SK-N-SH (cell line): ENCODE results near the gene SLC17A9. TPM values are rescaled to one million over a fixed set of nuclear protein-coding genes. Genes with fewer than 3 reads are reported as not detected.

ENCODE experiments used
- CTCF ChIA-PET: fragments of 300-600, 350-600 bp; formaldehyde crosslinking; extraction: SDS; loops from one replicate; lab custom pipeline; 2021; lab: Yijun Ruan, JAX
- POLR2A ChIA-PET: fragments of 350-600 bp; sonication (Branson Sonifier 250); formaldehyde crosslinking; extraction: SDS; loops from one replicate; lab custom pipeline; 2020; ENCODE audit warnings: antibody characterized with exemption, inconsistent platforms; lab: Yijun Ruan, JAX
- DNase-seq: peaks from one replicate; pipeline ENCODE4 v3.0.0; 2012
- H2AFZ ChIP-seq: fragments of 200-600 bp; sonication (generic); 2 replicates; pipeline ENCODE4 v1.8.1; 2016; ENCODE audit warnings: antibody characterized with exemption, mild to moderate bottlenecking, low read depth
- H3F3A ChIP-seq: fragments of 200-600 bp; sonication (generic); replicated peaks from 2 replicates; pipeline ENCODE3; 2016; ENCODE audit warnings: antibody characterized with exemption, mild to moderate bottlenecking; ENCODE audit not compliant: insufficient read depth
- H3K27ac ChIP-seq, 2 experiments: fragments of 200-500 bp in 1 of 2; fragments of 200-600 bp in 1 of 2; sonication (Bioruptor generic) in 1 of 2; sonication (generic), shearing (Covaris generic) in 1 of 2; 2 replicates each; pipeline versions ENCODE4 v1.5.1 to v1.6.1; 2014 to 2016; ENCODE audit warnings: low read depth in 2 of 2, inconsistent platforms in 1 of 2, low read length in 1 of 2, mild to moderate bottlenecking in 1 of 2, mixed read lengths in 1 of 2
- H3K27me3 ChIP-seq: fragments of 200-600 bp; sonication (generic), shearing (Covaris generic); 2 replicates; pipeline ENCODE4 v1.6.1; 2016; ENCODE audit warnings: mixed run types; ENCODE audit not compliant: insufficient read depth
- H3K36me3 ChIP-seq, 2 experiments: fragments of 200-500 bp in 1 of 2; fragments of 200-600 bp in 1 of 2; sonication (Bioruptor generic) in 1 of 2; sonication (generic) in 1 of 2; replicated peaks in 1 of 2; 2 replicates each; pipeline versions ENCODE3 to v1.5.1; 2014 to 2016; ENCODE audit warnings: low read length in 1 of 2, mild to moderate bottlenecking in 1 of 2; ENCODE audit not compliant: insufficient read depth in 2 of 2, control insufficient read depth in 1 of 2
- H3K4me1 ChIP-seq, 2 experiments: fragments of 200-500 bp in 1 of 2; fragments of 200-600 bp in 1 of 2; sonication (Bioruptor generic) in 1 of 2; sonication (generic), shearing (Covaris generic) in 1 of 2; 2 replicates each; pipeline versions ENCODE4 v1.5.1 to v1.6.1; 2014 to 2016; ENCODE audit warnings: low read depth in 1 of 2, low read length in 1 of 2, mixed run types in 1 of 2; ENCODE audit not compliant: insufficient read depth in 2 of 2, control insufficient read depth in 1 of 2
- H3K4me2 ChIP-seq: fragments of 200-600 bp; sonication (generic), shearing (Covaris generic); 2 replicates; pipeline ENCODE4 v1.6.1; 2017; ENCODE audit warnings: mixed run types
- H3K4me3 ChIP-seq, 2 experiments: fragments of 200-500 bp in 1 of 2; fragments of 200-600 bp in 1 of 2; sonication (Bioruptor generic) in 1 of 2; sonication (generic), shearing (Covaris generic) in 1 of 2; 2 replicates each; pipeline versions ENCODE4 v1.5.1 to v1.8.1; 2014 to 2016; ENCODE audit warnings: low read depth in 2 of 2, inconsistent platforms in 1 of 2, low read length in 1 of 2, mild to moderate bottlenecking in 1 of 2, mixed read lengths in 1 of 2, moderate library complexity in 1 of 2
- H3K79me2 ChIP-seq: fragments of 200-600 bp; sonication (generic); 2 replicates; pipeline ENCODE4 v1.8.1; 2017; ENCODE audit warnings: mild to moderate bottlenecking; ENCODE audit not compliant: insufficient read depth
- H3K9ac ChIP-seq: fragments of 200-600 bp; sonication (generic); 2 replicates; pipeline ENCODE4 v1.6.1; 2017; ENCODE audit warnings: mixed run types
- H3K9me2 ChIP-seq: fragments of 200-600 bp; sonication (generic); 2 replicates; pipeline ENCODE4 v1.6.1; 2017; ENCODE audit warnings: mixed run types
- H3K9me3 ChIP-seq: fragments of 200-600 bp; sonication (generic); 2 replicates; pipeline ENCODE4 v1.6.1; 2017; ENCODE audit warnings: mixed run types, mild to moderate bottlenecking, moderate library complexity
- H4K20me1 ChIP-seq: fragments of 200-600 bp; sonication (generic); 2 replicates; pipeline ENCODE4 v1.6.1; 2017; ENCODE audit warnings: mild to moderate bottlenecking, mixed run types; ENCODE audit not compliant: insufficient read depth
- CHD2 ChIP-seq: fragments of 150-350 bp; IDR thresholded peaks from 2 replicates; pipeline ENCODE4 v1.6.1; 2018; ENCODE audit warnings: low read length; ENCODE audit not compliant: partially characterized antibody
- CTCF ChIP-seq: fragments of 200-600 bp; sonication (generic); IDR thresholded peaks from 2 replicates; pipeline ENCODE4 v1.6.1; 2017; ENCODE audit warnings: antibody characterized with exemption, mild to moderate bottlenecking, moderate library complexity
- ELF1 ChIP-seq: IDR thresholded peaks from 2 replicates; pipeline ENCODE4 v1.4.0; 2012
- EP300 ChIP-seq, 2 experiments: IDR thresholded peaks; 2 replicates each; pipeline versions ENCODE4 v1.4.0 to v1.6.1; 2012; ENCODE audit warnings: borderline replicate concordance in 1 of 2, low read depth in 1 of 2, low read length in 1 of 2
- EZH2phosphoT487 ChIP-seq: fragments of 200-600 bp; sonication (generic); IDR thresholded peaks from 2 replicates; pipeline ENCODE4 v1.6.1; 2017; ENCODE audit warnings: low read depth, mixed run types, mild to moderate bottlenecking, antibody characterized with exemption, moderate library complexity, borderline replicate concordance
- FOSL2 ChIP-seq: IDR thresholded peaks from 2 replicates; pipeline ENCODE4 v1.4.0; 2012; ENCODE audit warnings: low read depth, mild to moderate bottlenecking, moderate library complexity, borderline replicate concordance
- GABPA ChIP-seq: IDR thresholded peaks from 2 replicates; pipeline ENCODE4 v1.4.0; 2012; ENCODE audit warnings: low read depth, mild to moderate bottlenecking
- JUND ChIP-seq: IDR thresholded peaks from 2 replicates; pipeline ENCODE4 v1.4.0; 2012
- MXI1 ChIP-seq: IDR thresholded peaks from 2 replicates; pipeline ENCODE4 v1.6.1; 2012; ENCODE audit warnings: mild to moderate bottlenecking, low read depth, low read length, improper control_type of control experiment
- NFIC ChIP-seq: IDR thresholded peaks from 2 replicates; pipeline ENCODE4 v1.4.0; 2012; ENCODE audit warnings: borderline replicate concordance
- RAD21 ChIP-seq: IDR thresholded peaks from 2 replicates; pipeline ENCODE4 v1.6.1; 2012; ENCODE audit warnings: mild to moderate bottlenecking, low read length
- REST ChIP-seq: IDR thresholded peaks from 2 replicates; pipeline ENCODE4 v1.6.1; 2012; ENCODE audit warnings: mild to moderate bottlenecking, low read depth, low read length, moderate library complexity
- RFX5 ChIP-seq: IDR thresholded peaks from 2 replicates; pipeline ENCODE4 v1.6.1; 2012; ENCODE audit warnings: mild to moderate bottlenecking, improper control_type of control experiment, low read length
- TAF1 ChIP-seq: IDR thresholded peaks from 2 replicates; pipeline ENCODE4 v1.6.1; 2012; ENCODE audit warnings: low read depth, mild to moderate bottlenecking, low read length, moderate library complexity, borderline replicate concordance
- TEAD4 ChIP-seq: IDR thresholded peaks from 2 replicates; pipeline ENCODE4 v1.4.0; 2012; ENCODE audit warnings: mild to moderate bottlenecking, borderline replicate concordance; ENCODE audit not compliant: insufficient read depth
- YY1 ChIP-seq: IDR thresholded peaks from 2 replicates; pipeline ENCODE4 v1.4.0; 2012; ENCODE audit warnings: low read depth, mild to moderate bottlenecking
- ZBTB33 ChIP-seq: IDR thresholded peaks from 2 replicates; pipeline ENCODE4 v1.4.0; 2012; ENCODE audit warnings: low read depth, borderline replicate concordance
- WGBS: methylation state at CpG from one replicate; pipeline ENCODE4 v1.1.6; 2017; ENCODE audit warnings: low lambda C conversion rate; 5-methylcytosine and 5-hydroxymethylcytosine counted together
- polyA plus RNA-seq, 3 experiments: library from polyadenylated mRNA; depleted of rRNA; stranded (reverse); fragments of >200 nt; gene quantifications; 2 replicates each; pipeline ENCODE4 v1.2.3, GENCODE V29; 2012

The SLC17A9 gene
- polyA plus RNA-seq, 1 of the 3 experiments (the other 2 are of a cell fraction): not detected

- Histone ChIP-seq H3K9me3 (no peaks in the 10 kb centered on the region), H3K4me2 (no peak overlapping the region), H3F3A (no peaks in the 10 kb centered on the region), H3K36me3 (peaks cover 0 to 10% of the 10 kb centered on the region in 2 experiments), H2AFZ (no peak overlapping the region), H3K79me2 (no peaks in the 10 kb centered on the region), H3K27me3 (no peaks in the 10 kb centered on the region), H3K27ac (no peak overlapping the region), H4K20me1 (no peaks in the 10 kb centered on the region), H3K4me3 (no peak overlapping the region), H3K9ac (no peak overlapping the region), H3K9me2 (no peaks in the 10 kb centered on the region), H3K4me1 (no peaks in the 10 kb centered on the region; a peak in 1 of 4 replicates)
- ChIA-PET POLR2A (no interaction called here), CTCF (interaction anchor here (0.8 to 2.1 kb wide), 4 partner anchors 9 to 55 kb away, joined by 3 to 9 read pairs (median 4); no protein-coding TSS in a partner anchor)
- no peak for DNase-seq
- WGBS: 72% methylated on average over 28 of the region's 32 CpGs
- no peak for TF ChIP-seq EP300 (IDR thresholded peaks at IDR 0.05; ENCODE audit: borderline replicate concordance in 1 of 2, low read depth in 1 of 2, low read length in 1 of 2)
- TF ChIP-seq CHD2: no peak
- TF ChIP-seq EZH2phosphoT487: no peak
- no peak for TF ChIP-seq CTCF
- no peak for TF ChIP-seq RFX5
- TF ChIP-seq GABPA: no peak
- TF ChIP-seq JUND: no peak
- TF ChIP-seq FOSL2: no peak
- no peak for TF ChIP-seq TAF1
- TF ChIP-seq ZBTB33: no peak
- TF ChIP-seq NFIC: no peak
- TF ChIP-seq RAD21: no peak
- no peak for TF ChIP-seq ELF1
- TF ChIP-seq YY1: no peak
- TF ChIP-seq REST: no peak
- no peak for TF ChIP-seq TEAD4
- no peak for TF ChIP-seq MXI1
Measured at GRCh38 chr20:62953839-62954703, 1.6 kb downstream of the SLC17A9 start.
